GM19438 (cell line): ENCODE data around the gene NADK.

Source experiments
- ATAC-seq: cut with Tn5 transposase; IDR thresholded peaks from one replicate; pipeline ENCODE4 v1.9.1; 2021; ENCODE audit warnings: low read depth; ENCODE audit not compliant: unreplicated experiment

Gene NADK

GRCh38 chr1:1764876-1765470 lies 13.3 kb downstream of the NADK start:
- ATAC-seq: no peak

DNA sequence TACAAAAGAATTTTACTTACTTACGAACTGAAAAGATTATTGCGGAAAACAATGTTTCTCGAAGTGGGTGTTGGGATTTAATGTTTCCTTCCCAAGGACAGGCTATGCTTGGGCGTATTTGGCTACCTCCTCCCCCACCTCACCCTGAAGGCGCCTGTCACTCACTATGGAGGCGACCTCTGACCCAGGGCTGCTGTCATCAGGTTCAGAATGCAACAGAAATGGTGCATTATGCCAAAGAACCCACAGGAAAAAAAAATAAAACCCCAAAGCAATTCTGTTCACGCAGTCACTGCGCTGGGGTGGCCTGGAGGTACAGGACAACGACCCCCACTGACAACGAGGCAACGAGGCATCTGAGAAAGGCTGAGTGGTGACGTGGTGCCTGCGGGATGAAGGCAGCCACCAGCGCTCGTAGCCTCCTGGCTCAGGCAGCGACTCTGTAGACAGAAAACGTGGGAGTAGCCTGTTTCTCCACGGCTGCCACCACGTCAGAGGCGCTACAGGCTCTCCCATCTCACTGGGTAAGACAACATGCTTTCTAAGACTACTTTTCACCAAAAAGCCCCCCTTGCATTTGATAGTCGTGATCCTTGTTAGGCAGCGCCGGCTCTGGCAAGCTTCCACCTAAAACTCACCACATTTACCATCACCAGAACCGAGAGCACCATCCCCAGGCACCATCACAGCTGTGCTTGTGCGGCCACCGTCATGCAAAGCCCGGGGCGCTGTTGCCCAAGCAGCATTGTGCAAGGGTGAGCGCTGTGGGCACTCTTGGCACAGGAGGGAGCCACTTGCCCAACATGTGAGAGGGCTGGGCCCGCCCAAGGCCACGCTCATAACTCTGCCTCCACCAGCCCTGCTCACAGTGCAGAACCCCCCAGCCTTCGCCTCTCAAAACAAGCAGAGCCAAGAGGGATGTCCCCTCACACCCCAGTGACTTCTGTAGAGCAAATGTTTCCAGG lies 14.3 kb downstream of the NADK start:
- ATAC-seq: no peak

- ATAC-seq: no peak
Observed at GRCh38 chr1:1761504-1762376, 16.5 kb downstream of the NADK start.

DNA sequence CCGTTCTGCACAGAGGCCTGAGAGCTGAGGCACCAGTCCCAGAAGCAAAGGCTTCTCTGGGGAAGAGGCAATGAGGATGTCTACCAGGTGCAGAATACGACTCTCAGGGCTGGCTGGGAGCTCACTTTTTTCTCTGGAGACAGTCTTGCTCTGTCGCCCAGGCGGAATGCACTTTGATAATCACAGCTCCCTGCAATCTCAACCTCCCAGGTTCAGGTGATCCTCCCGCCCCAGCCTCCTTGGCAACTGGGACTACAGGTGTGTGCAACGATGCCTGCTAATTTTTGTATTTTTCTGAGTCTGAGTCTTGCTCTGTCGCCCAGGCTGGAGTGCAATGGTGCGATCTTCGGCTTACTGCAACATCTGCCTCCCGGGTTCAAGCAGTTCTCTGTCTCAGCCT lies 17.6 kb downstream of the NADK start:
- no peak for ATAC-seq

- no peak for ATAC-seq
Observed at GRCh38 chr1:1760345-1760650, 18.0 kb downstream of the NADK start.

- no peak for ATAC-seq
Observed at GRCh38 chr1:1759456-1760344, 18.6 kb downstream of the NADK start.

DNA sequence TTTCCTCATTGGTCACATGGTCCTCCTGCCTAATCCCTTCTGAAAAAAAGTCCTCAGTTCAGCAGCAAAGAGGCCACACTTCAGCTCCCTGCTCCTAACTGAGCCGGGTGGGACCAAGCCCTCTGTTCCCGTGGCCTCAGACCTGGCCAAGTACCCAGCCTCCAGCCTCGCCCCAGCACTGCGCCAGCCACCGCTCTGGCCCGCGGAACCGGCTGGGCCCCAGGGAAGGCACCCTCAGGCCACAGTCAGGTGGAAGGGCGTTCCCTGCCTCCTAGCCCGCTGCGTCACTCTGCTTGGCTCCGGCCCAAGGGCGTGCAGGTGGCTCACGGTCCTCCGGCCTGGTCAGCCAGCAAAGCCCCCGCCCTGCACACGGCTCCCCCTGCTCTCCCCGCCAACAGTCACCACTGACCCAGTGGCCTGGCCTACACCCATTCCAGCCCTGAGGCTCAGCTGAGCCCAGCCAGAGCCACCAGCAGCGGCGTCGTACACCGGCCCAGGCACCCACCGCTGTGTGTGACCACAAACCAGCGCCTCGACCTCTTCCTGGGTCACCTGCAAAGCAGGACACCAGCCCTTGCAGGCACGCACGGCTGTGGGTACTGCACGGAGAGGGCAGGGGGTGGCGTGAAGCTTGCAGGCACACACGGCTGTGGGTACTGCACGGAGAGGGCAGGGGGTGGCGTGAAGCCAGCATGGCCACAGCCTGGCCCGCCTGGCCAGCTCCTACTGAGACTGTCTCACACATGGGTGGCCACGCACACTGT lies 19.4 kb downstream of the NADK start:
- no peak for ATAC-seq

DNA sequence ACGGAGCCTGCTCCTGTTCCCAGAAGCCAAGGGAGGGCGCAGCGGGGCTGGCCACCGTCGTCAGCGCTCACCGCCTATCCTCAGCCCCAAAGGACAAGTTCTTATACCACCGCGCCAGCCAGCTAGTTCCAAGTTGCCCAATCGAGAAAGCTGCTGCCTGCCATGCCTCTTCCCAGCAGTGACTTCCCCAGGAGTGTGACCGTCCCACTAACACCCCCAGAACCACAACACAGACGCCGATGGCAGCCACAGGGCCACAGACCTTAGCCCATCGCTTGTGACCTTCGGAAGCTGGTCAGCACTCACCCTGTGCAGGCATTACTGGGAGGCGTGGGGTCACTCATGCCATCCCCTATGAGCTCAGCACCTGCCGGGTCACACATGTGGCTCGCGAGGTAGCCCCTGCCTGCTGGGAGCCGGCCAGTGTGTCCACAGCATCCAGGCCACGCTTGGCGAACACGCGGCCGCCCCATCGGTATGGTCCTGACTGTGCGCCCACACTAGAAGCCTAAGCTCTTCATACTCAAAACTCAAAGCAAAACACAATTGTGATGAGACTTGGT lies 20.1 kb downstream of the NADK start:
- ATAC-seq: no peak

DNA sequence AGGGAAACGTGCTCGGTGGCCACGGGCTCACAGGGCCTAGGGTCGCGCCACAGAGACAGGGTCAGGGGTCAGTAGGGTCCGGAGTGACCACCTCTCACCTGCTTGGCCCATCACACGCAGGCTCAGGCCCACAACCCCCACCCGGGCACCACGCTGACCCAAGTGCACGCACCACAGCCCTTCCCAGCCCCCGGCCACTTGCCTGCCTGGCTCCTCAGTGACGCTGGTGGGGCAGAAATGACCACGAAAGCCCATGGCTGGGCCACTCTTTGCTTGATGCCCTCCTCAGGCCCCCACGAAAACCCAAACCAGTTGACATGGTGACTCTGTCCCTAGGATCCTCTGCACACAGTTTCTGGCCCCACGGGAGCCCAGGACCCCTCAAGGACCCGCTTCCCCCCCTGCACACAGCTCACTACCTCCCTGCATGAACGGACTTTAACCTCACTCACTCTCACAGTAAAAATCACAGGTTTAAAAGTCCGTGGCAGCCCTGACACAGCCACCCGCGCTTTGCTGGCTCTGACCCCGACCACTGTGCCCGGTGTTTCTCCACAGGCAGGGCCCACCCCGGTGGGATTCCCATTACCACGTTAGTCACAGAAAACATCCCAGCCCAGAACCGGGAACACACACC lies 20.7 kb downstream of the NADK start:
- ATAC-seq: no peak

- ATAC-seq: no peak
Observed at GRCh38 chr1:1756661-1757421, 21.4 kb downstream of the NADK start.

GRCh38 chr1:1755852-1756251 lies 22.4 kb downstream of the NADK start:
- no peak for ATAC-seq

DNA sequence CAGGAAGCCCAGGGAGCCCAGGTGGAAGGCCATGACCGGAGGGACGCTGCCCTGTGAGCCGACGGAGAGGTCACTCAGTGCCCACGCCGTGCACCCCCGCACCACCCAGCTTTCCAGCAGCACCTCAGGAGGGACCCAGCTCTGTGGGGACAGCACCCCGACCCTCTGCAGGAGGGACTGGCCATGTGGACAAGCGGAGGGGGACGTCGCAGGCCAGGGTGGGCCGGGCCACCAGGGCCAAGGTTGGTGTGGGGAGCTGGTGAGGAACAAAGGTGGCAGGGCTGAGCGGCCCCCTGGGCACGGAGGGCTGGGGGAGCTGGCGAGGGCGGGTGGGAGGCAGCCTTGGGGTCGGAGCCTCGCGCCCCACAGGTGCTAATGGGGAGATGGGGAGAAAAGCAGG lies 22.8 kb downstream of the NADK start:
- ATAC-seq: no peak

DNA sequence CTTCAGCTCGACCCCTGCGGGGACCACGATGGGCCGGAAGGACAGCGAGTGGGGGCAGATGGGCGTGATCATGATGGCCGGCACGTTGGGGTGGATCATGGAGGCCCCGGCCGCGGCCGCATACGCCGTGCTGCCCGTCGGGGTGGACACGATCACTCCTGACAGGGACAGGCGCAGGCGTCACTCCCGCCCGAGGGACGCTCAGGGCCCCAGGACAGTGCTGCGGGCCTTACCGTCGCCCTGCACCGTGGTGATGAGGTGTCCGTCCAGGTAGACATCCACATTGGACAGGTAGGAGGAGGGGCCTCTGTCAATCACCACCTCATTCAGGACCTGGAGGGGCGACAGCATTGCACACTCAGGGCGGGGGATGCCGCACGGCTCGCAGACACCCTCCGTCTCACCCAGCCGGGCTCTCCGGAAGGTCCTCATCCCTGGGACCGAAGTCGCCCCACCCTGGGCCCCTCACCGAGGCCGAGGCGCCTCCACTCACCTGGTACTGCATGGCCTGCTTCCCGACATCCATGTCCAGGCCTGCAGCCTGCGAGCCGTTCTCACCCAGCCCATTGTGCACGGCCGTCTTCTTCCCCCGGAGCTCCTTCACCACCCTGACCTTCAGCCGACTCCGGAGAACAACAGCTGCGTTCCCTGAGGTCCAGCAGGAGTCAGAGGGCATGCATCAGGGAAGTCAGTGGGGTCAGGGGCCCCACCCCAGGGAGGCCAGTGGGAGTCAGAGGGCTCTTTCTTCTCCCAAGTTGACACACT lies 24.0 kb downstream of the NADK start:
- ATAC-seq: no peak

- no peak for ATAC-seq
Observed at GRCh38 chr1:1753607-1754005, 24.7 kb downstream of the NADK start.

DNA sequence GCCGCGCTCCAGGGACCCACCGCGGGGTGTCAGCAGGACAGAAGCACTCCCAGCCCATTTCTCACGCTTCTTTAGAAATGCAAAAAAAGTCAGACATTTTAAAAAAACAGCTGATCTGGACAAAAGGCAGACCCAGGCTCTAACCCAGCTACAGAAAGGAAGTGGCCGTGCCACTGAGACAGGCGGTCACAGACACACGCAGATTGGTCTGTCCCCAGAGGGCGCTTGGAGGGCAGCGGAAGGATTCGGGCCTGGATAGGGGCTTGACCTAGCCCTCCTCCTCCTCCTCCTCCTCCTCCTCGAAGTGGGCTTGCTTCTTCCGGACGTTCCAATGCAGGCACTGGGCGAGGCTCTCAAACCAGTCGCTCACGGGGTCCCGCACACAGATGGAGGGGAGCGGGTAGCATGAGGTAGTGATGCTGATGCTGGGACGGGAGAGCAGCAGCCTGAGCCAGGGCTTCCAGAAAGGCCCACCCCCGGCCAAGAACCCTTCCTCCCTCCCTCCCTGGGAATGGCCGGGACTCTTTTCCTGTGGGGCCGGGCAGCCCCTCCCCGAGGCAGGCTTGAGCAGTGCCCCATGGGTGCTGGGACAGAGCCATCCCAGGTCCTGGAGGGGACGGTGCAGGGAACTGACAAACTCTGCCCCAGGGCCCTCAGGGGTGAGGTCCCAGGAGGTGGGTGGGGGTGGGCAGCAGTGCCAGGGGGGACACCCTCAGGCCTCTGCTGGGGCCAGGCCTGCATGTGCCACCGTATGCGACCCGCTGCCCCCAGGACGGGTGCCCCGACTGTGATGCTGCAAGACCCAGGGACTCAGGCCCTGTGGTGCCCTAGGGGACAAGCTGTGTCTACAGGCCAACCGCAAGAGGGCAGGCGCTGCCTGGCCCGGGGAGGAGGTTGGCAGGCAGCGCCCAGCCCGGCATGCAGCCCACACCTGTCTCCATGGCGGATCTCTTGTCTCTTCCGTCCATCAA lies 25.3 kb downstream of the NADK start:
- ATAC-seq: no peak

GRCh38 chr1:1752190-1752589 lies 26.1 kb downstream of the NADK start:
- ATAC-seq: no peak
